GM18909 (cell line): ENCODE results near the gene CX3CR1.

Experiments
- ATAC-seq: cut with Tn5 transposase; IDR thresholded peaks from one replicate; pipeline ENCODE4 v1.9.1; 2021; ENCODE audit warnings: mild to moderate bottlenecking; ENCODE audit not compliant: unreplicated experiment, poor library complexity

The CX3CR1 gene

DNA sequence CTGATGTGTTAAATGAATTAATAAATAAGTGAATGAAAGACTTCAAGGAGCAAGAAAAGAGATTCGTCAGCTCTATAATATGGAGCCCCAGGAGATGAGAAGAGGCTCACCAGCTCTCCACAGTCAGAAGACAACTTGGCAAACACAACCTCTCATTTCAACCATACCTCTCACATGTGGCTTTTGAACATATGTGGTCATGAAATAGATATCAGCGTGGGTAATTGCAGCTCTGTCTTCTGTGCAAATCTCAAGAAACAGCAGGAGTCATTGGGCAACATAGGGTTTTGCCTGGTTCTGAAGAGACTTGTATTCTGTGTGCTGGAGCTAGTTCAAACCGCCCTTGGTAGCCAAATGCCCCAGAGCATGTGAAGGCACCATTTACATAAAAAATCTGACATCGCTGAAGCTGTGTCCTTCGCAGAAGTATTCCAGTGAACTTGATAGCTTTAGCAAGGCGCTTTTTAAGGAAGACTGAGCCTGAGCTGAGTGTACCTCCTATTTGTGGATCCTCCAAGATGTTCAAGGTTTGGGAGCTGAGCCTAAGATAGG is 8.4 kb downstream of the CX3CR1 start:
- ATAC-seq = no peak

DNA sequence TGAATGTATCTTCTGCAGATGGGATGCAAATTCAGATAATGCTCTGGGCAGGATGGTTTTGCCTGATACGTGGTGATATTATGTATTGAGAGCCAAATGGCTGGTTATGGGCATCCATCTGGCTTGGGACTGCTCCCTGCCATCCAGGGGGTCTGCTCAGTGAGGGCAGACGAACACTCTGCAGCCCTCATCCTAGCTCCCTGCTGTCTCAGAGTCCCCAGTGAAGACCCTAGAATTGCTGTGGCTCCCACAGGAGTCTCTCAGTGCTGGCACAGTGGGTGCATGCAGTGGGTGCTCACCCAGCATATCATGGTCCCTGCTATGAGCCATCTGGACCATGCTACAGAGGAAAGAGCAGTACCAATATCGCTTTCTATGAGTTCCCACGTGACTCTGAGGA is 10.3 kb downstream of the CX3CR1 start:
- ATAC-seq = no peak

- ATAC-seq = no peak
Measured at GRCh38 chr3:39268549-39268900, 11.3 kb downstream of the CX3CR1 start.

DNA sequence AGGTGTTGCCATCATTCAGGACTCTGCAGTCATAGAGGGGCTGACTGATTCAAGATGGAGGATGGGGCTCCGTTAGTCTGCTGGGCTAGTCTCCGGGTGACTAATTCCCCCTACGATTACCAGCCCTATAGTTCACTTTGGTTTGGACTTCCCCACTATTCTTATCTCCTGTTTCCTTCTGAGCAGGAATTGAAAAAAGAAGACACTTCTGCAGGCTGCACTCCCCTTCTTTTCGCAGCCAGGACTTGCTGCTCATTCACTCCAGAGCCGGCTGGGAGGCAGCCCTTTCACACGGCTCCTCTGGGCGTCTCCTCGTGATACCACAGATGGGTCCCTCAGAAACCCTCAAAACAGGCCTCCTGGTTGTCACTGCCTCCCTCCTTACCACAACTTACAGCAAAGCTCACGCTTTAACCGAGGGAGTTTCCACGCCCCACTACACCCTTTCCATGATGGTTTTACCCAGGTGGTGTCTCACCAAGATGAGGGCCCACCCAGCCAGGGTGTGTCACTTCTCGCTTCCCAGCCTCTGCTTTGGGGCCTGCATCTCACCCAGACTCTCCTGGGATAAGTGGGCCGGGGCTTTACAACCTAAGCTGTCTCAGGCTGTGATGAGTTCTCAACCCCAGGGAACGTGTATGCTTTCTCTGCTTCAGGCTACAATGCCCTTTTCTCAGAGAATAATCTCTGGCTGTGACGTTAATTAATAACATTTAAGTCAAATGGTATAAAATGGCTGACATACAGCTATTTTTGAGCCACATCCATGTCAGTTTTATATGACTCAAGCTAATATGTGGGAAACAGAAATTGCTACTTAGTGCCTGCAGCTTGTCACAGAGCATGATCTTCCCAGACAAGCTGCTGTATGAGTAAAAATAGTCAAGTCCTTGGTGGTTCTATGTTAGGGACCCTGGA is 11.9 kb downstream of the CX3CR1 start:
- no peak for ATAC-seq

DNA sequence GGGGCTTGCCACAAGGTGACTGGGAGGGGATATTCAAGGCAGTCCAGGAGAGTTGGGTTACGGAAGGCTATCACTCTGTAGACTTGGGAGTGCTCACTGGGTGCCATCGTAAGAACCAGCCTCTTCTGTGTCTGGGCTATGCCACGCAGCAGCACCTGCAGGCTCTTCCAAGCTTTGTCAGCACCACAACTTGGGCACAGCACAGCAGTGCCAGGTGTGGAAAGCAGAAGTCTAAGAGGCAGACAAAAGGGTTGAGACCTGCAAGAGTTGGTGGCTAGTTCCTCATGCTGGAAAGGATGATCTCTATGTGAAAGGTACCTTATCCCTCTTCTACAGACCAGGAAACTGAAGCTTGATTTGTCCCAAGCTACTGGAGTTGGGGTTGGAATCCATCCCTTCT is 15.8 kb downstream of the CX3CR1 start:
- no peak for ATAC-seq

DNA sequence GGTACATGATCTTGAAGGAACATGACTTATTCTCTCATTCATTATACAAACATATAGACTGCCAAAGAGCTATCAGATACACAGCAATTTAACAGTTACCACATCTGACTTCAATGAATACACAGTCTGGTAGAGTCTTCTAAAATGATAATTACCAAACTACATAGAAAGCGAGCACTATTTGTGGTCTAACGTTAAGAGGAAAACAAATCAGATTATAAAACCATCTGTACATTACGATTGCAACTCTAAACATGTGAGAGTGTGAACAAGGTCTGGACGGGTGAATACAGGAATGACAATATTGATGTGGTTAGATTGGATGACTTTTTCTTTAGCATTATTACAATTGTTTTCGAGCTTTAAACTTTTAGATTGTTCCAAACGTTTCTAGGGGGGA is 16.3 kb downstream of the CX3CR1 start:
- no peak for ATAC-seq

GRCh38 chr3:39262846-39263245 is 17.0 kb downstream of the CX3CR1 start:
- no peak for ATAC-seq

- ATAC-seq = no peak
Measured at GRCh38 chr3:39261726-39262125, 18.1 kb downstream of the CX3CR1 start.

- peak; percentile 59 for ATAC-seq
Measured at GRCh38 chr3:39260957-39261356, 18.9 kb downstream of the CX3CR1 start.

GRCh38 chr3:39260318-39260717 is 19.5 kb downstream of the CX3CR1 start:
- ATAC-seq = no peak

DNA sequence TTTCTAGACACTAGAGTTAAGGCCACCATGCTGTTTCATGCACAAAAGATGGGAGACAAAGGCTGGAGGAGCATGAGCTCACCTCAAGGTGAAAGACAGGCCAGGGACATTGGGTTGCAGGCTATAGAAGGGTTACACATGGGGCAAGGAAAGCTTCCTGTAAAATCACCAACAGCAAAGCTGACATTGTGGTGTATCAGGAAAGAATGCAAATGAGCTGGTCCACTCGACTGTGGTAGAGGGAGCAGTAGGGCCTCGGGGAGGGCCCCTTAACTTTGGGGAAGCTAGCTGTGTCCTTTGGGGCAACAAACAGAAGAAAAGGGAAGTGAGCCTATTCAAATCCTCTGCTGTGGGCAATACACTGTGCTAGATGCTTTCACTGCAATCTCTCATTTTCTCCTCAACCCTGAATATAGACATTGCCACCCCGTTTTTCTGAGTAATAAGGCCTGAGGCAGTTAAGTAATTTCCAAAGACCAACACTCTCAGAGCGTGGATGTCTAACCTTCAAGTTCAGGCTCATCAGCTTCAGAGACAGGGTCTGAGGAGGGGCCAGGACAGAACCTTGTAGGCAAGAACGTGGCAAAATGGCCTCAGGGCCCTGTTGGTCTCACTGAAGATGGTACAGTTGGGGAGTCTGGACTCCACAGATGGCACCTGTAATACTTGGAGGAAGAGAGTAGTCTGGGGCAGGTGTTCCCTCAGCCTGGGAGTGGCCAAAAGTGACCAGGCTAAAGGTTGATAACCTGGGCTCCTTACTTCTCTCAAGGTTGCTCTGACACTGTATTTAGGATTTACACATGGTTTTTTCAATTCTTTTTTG is 24.1 kb downstream of the CX3CR1 start:
- ATAC-seq = peak; percentile 99

- ATAC-seq = no peak
Measured at GRCh38 chr3:39254806-39255449, 24.9 kb downstream of the CX3CR1 start.

DNA sequence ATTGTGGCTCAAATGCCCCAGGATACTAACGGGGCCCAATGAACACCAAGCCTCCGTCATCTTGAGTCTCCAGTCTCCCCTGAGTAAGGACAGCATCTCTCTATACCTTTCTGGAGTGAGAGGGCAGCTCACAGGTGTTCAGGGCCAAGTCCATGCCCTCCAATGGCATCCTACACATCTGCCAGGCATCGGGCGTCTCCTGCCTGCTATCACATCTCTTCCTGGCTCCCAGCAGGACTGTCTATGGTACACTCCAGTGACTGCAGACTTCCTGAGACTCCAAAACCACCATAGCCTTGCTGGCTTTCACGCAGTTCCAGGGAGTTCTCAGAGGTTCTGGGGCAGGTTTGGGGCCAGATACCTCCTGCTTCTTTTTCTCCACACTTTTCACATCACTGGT is 28.3 kb downstream of the CX3CR1 start:
- ATAC-seq = no peak

DNA sequence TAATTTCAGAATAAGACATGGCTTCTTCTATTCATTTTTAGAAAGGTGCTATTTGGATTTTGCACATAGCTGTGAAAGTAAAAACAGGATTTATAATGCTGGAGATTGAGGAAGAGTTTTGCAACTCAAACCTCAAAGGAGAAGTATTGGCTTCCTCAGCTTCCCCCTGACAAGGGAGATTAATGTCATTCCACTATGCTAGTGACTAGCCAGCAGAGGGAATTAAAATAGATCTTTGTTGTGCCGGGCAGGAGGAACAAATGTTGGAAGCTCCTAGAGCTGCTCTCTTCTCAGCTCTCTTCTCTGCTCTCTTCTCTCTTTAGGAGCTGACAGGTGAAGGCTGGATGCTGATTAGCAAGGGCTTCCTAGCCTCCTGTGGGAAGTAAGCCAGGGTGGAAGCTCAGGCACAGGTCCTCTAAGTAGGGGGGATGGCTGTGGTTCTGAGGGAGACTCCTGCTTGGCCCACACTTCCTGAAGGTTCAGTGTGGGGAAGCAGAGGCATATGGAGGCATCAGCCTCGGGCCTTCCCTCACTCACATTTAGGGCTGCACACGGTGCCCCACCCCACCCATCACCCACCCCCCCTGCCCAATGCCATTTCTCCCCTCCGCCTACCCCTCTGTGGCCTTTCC is 29.6 kb downstream of the CX3CR1 start:
- no peak for ATAC-seq

GRCh38 chr3:39249453-39250115 is 30.3 kb downstream of the CX3CR1 start:
- ATAC-seq = peak; percentile 67

DNA sequence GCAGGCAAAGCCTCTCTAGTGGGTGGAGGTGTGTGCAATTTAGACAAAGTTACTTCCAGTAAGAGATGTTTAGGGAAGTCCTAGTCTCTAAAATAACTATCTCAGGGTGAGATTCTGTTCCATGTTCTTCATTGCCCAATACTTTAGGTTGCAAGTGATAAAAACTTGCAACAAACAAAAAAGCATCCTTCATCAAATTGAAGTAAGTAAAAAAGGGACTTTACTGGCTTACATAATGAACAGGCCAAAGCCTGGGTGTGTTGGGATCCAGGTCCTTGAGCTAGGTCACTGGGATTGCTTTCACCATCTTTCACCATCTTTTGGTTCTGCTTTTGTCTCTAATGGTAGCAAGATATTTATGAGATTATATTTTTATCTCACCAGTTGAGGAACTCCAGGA is 38.3 kb downstream of the CX3CR1 start:
- ATAC-seq = no peak

DNA sequence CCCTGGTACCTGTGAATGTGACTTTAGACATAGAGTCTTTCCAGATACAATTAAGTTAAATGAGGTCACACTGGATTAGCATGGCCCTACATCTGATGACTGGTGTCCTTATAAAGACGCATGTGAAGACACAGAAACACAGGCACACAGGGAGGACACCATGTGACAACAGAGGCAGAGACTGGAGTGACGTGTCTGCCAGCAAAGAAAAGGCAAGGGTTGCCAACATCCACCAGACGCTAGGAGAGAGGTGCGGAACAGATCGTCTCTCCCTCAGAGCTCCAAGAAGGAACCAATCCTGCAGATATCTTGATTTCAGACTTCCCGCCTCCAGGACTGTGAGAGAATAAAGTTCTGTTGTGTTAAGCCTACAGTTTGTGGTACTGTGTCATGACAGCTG is 42.8 kb downstream of the CX3CR1 start:
- no peak for ATAC-seq

GRCh38 chr3:39234651-39235050 is 45.2 kb downstream of the CX3CR1 start:
- no peak for ATAC-seq

DNA sequence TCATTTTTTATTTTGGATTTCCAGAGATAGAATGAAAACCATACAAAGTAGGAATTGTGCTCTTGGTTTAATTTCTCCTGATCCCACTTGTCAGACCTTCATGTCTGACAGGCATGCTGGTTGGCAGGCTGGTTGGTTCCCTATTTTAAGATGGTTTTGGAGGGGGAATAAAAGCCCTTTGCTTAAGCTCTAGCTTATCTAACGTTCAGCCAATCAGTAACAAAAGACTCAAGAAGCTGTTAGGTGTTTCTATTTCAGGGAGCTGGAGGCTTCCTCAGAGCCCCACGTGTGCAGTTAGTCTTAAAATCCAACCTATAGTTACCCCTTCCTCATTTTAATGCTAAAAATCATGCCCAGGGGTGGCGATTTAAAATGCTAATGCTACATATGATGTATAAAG is 47.0 kb downstream of the CX3CR1 start:
- no peak for ATAC-seq

DNA sequence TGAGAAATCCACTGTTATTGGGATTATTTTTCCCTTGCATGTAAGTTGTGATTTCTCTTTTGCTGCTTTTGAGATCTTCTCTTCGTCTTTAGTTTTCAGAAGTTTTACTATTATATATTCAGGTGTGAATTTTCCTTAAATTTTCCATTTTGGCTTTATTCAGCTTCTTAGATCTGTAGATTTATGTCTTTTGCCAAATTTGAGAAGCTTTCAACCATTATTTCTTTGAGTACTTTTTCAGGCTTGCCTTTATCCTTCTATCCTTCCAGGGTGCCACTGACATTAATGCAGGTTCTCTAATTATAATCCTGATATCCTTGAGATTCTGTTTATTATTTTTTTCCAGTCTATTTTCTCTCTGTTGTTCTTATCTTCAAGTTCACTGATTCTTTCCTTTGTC is 49.4 kb downstream of the CX3CR1 start:
- ATAC-seq = no peak
